PC-3 (cell line): Measurements from ENCODE around the gene SLC2A4RG. TPM values are rescaled to one million over a fixed set of nuclear protein-coding genes. Genes with fewer than 3 reads are reported as not detected.

Source experiments
- ATAC-seq: fragments of 200-7000 bp; cut with Tn5 transposase; 2 replicates; pipeline ENCODE4 v1.9.1; 2020; ENCODE audit warnings: mild to moderate bottlenecking, moderate library complexity
- BruUV-seq: library from RNA; stranded (reverse); fragments of 400-500 nt; replicated peaks from 2 replicates; lab custom pipeline; 2021; lab: Mats Ljungman, UMichigan
- CTCF ChIA-PET: fragments of 300-600 bp; sonication (Branson Sonifier 250); formaldehyde crosslinking; loops from one replicate; lab custom pipeline; 2022; ENCODE audit warnings: antibody characterized with exemption; lab: Charles Lee
- POLR2A ChIA-PET: fragments of 300-600 bp; sonication (Branson Sonifier 250); formaldehyde crosslinking; loops from one replicate; lab custom pipeline; 2022; ENCODE audit warnings: antibody characterized with exemption; ENCODE audit not compliant: unreplicated experiment; lab: Charles Lee
- DNase-seq: peaks from one replicate; pipeline ENCODE4 v3.0.0-alpha.2; 2015
- H2AFZ ChIP-seq: fragments of 300-600 bp; sonication (generic); 2 replicates; pipeline ENCODE4 v1.6.0; 2016; ENCODE audit warnings: antibody characterized with exemption, low read length
- H3F3A ChIP-seq: fragments of 300-600 bp; sonication (generic); one replicate; pipeline ENCODE4 v1.6.0; 2017; ENCODE audit warnings: antibody characterized with exemption, low read length, control low read depth, mild to moderate bottlenecking; ENCODE audit not compliant: unreplicated experiment
- H3K27ac ChIP-seq: fragments of 300-600 bp; sonication (generic); 2 replicates; pipeline ENCODE4 v1.5.1; 2016; ENCODE audit warnings: mild to moderate bottlenecking, low read length
- H3K27me3 ChIP-seq: fragments of 300-600 bp; sonication (generic); 2 replicates; pipeline ENCODE4 v1.6.1; 2016; ENCODE audit warnings: low read length, mixed read lengths
- H3K36me3 ChIP-seq: fragments of 300-600 bp; sonication (generic); 2 replicates; pipeline ENCODE4 v1.6.1; 2016; ENCODE audit warnings: low read depth, mixed run types, low read length, mixed read lengths
- H3K4me1 ChIP-seq: fragments of 300-600 bp; sonication (generic); 2 replicates; pipeline ENCODE4 v1.5.1; 2016; ENCODE audit warnings: low read length; ENCODE audit not compliant: insufficient read depth
- H3K4me2 ChIP-seq: fragments of 300-600 bp; sonication (generic); 2 replicates; pipeline ENCODE4 v1.6.0; 2016; ENCODE audit warnings: low read length
- H3K4me3 ChIP-seq: fragments of 300-600 bp; sonication (generic); 2 replicates; pipeline ENCODE4 v1.5.1; 2016; ENCODE audit warnings: mild to moderate bottlenecking, low read length, mixed read lengths
- H3K79me2 ChIP-seq: fragments of 300-600 bp; sonication (generic); 2 replicates; pipeline ENCODE4 v1.6.1; 2017; ENCODE audit warnings: low read length, mixed read lengths
- H3K9ac ChIP-seq: fragments of 300-600 bp; sonication (generic); 2 replicates; pipeline ENCODE4 v1.6.0; 2016; ENCODE audit warnings: mild to moderate bottlenecking, low read length
- H3K9me2 ChIP-seq: fragments of 300-600 bp; sonication (generic); replicated peaks from 2 replicates; pipeline ENCODE4 v1.6.1; 2016; ENCODE audit warnings: mixed run types, low read length, mixed read lengths
- H3K9me3 ChIP-seq: fragments of 300-600 bp; sonication (generic); 2 replicates; pipeline ENCODE4 v1.6.1; 2016; ENCODE audit warnings: low read length, mixed read lengths
- H4K20me1 ChIP-seq: fragments of 300-600 bp; sonication (generic); 2 replicates; pipeline ENCODE4 v1.6.1; 2016; ENCODE audit warnings: low read length, mixed read lengths
- CTCF ChIP-seq: fragments of 300-600 bp; sonication (generic); conservative IDR thresholded peaks from 2 replicates; pipeline ENCODE4 v1.5.1; 2017; ENCODE audit warnings: antibody characterized with exemption, low read depth, mild to moderate bottlenecking, low read length
- EZH2 ChIP-seq: fragments of 300-600 bp; sonication (generic); IDR thresholded peaks from one replicate; pipeline ENCODE4 v1.6.1; 2017; ENCODE audit warnings: antibody characterized with exemption, mild to moderate bottlenecking, low read length; ENCODE audit not compliant: unreplicated experiment
- EZH2phosphoT487 ChIP-seq: fragments of 300-600 bp; sonication (generic); IDR thresholded peaks from 2 replicates; pipeline ENCODE4 v1.6.1; 2018; ENCODE audit warnings: mild to moderate bottlenecking, antibody characterized with exemption, low read length, borderline replicate concordance
- intact Hi-C: fragments of 100-400 bp; cut with micrococcal nuclease; formaldehyde crosslinking; loops from 2 replicates; pipeline ENCODE4 v1.9.0; 2023
- total RNA-seq: library from RNA; depleted of rRNA; stranded (reverse); fragments of >200 nt; gene quantifications from 2 replicates; pipeline ENCODE4 v1.2.3, GENCODE V29; 2014

SLC2A4RG gene
- total RNA-seq, 1 experiment from 2014 or later: 116 TPM

GRCh38 chr20:63789836-63790571 lies 50.4 kb downstream of the SLC2A4RG start:
- Histone ChIP-seq H4K20me1 (no peaks in the 10 kb centered on the region), H3K27ac (no peak overlapping the region), H2AFZ (no peak overlapping the region), H3K4me2 (no peak overlapping the region), H3K36me3 (no peaks in the 10 kb centered on the region), H3F3A (no peaks in the 10 kb centered on the region), H3K4me1 (no peaks in the 10 kb centered on the region), H3K9me3 (no peaks in the 10 kb centered on the region), H3K9me2 (no peaks in the 10 kb centered on the region), H3K27me3 (no peaks in the 10 kb centered on the region), H3K9ac (no peak overlapping the region), H3K4me3 (no peak overlapping the region), H3K79me2 (no peaks in the 10 kb centered on the region)
- ATAC-seq: no peak
- CTCF ChIA-PET: no interaction called here
- DNase-seq: no peak
- intact Hi-C loops: loop anchor here (5.0 kb wide), 1 partner anchor 253 kb away; the partner anchor contains the start of gene PTK6
- BruUV-seq: no TSS peak
- TF ChIP-seq EZH2: no peak
- TF ChIP-seq CTCF: no peak
- no peak for TF ChIP-seq EZH2phosphoT487
- POLR2A ChIA-PET: no interaction called here

- CTCF ChIA-PET: interaction anchor here (0.7 kb wide), 1 partner anchor 88 kb away, joined by 5 read pairs; no protein-coding TSS in a partner anchor
- BruUV-seq: no TSS peak
- H3K4me3 ChIP-seq: no peak overlapping the region
- H3K4me1 ChIP-seq: no peaks in the 10 kb centered on the region
- H3K4me2 ChIP-seq: no peak overlapping the region
- H3K79me2 ChIP-seq: no peaks in the 10 kb centered on the region
- H4K20me1 ChIP-seq: no peaks in the 10 kb centered on the region
- H2AFZ ChIP-seq: no peak overlapping the region
- POLR2A ChIA-PET: no interaction called here
- H3K9me3 ChIP-seq: no peaks in the 10 kb centered on the region
- no peaks in the 10 kb centered on the region for H3K9me2 ChIP-seq
- H3K27me3 ChIP-seq: no peaks in the 10 kb centered on the region
- no peak for TF ChIP-seq EZH2
- no peak overlapping the region for H3K9ac ChIP-seq
- H3F3A ChIP-seq: no peaks in the 10 kb centered on the region
- intact Hi-C loops: no loop called here
- no peak overlapping the region for H3K27ac ChIP-seq
- no peak for ATAC-seq
- DNase-seq: no peak
- H3K36me3 ChIP-seq: no peaks in the 10 kb centered on the region
Observed at GRCh38 chr20:63790572-63791168, 51.1 kb downstream of the SLC2A4RG start.

- CTCF ChIA-PET: interaction anchor here (0.7 kb wide), 2 partner anchors 14 to 89 kb away, joined by 5 to 7 read pairs; no protein-coding TSS in a partner anchor
Observed at GRCh38 chr20:63791497-63792156, 52.1 kb downstream of the SLC2A4RG start.

More at GRCh38 chr20:63791497-63792156, 52.1 kb downstream of the SLC2A4RG start:
- Histone ChIP-seq H3K4me1 (no peaks in the 10 kb centered on the region), H3F3A (no peaks in the 10 kb centered on the region), H3K36me3 (no peaks in the 10 kb centered on the region), H3K9ac (no peak overlapping the region), H3K4me2 (no peak overlapping the region), H3K4me3 (no peak overlapping the region), H3K9me3 (no peaks in the 10 kb centered on the region), H3K27me3 (no peaks in the 10 kb centered on the region), H4K20me1 (no peaks in the 10 kb centered on the region), H3K79me2 (no peaks in the 10 kb centered on the region), H2AFZ (no peak overlapping the region), H3K27ac (no peak overlapping the region), H3K9me2 (no peaks in the 10 kb centered on the region)
- BruUV-seq: no TSS peak
- TF ChIP-seq CTCF (no peak), EZH2 (no peak), EZH2phosphoT487 (no peak)
- POLR2A ChIA-PET: no interaction called here
- DNase-seq (no peak), ATAC-seq (no peak)
- intact Hi-C loops: no loop called here
